NCI-H526 (cell line): ENCODE data around the gene ATL2.

Experiments
- DNase-seq, 2 experiments: peaks; one replicate each; lab custom pipeline; 2025; lab: John Stamatoyannopoulos, UW

ATL2 gene

GRCh38 chr2:38377050-38377828 is at the start of gene ATL2:
ATL2 (minus strand) TSS chr2:38377273; CDS start chr2:38377260, 13 bp downstream.
- peak; percentile 93 to 97 for DNase-seq

GRCh38 chr2:38423763-38424162 is 46.7 kb upstream of the ATL2 start:
- DNase-seq, result no peak

- no peak for DNase-seq
Measured at GRCh38 chr2:38421274-38422056, 44.4 kb upstream of the ATL2 start.

GRCh38 chr2:38419499-38419898 is 42.4 kb upstream of the ATL2 start:
- DNase-seq, result no peak

- DNase-seq, result no peak
Measured at GRCh38 chr2:38418735-38419134, 41.7 kb upstream of the ATL2 start.

GRCh38 chr2:38417745-38418689 is 40.9 kb upstream of the ATL2 start:
- DNase-seq, result no peak

- no peak for DNase-seq
Measured at GRCh38 chr2:38416296-38417036, 39.4 kb upstream of the ATL2 start.

- peak; percentile 83 to 88 for DNase-seq
Measured at GRCh38 chr2:38415728-38416291, 38.7 kb upstream of the ATL2 start.

- DNase-seq, result no peak
Measured at GRCh38 chr2:38415023-38415422, 38.0 kb upstream of the ATL2 start.

GRCh38 chr2:38412235-38412871 is 35.3 kb upstream of the ATL2 start:
- peak in 1 of 2 experiments; percentile 34 for DNase-seq

GRCh38 chr2:38409156-38410102 is 32.4 kb upstream of the ATL2 start:
- peak; percentile 89 to 91 for DNase-seq

GRCh38 chr2:38407111-38407682 is 30.1 kb upstream of the ATL2 start:
- DNase-seq, result no peak

- DNase-seq, result no peak
Measured at GRCh38 chr2:38406597-38407110, 29.6 kb upstream of the ATL2 start.

GRCh38 chr2:38405917-38406596 is 29.0 kb upstream of the ATL2 start:
- DNase-seq, result no peak

GRCh38 chr2:38400513-38400912 is 23.4 kb upstream of the ATL2 start:
- DNase-seq, result no peak

- DNase-seq, result no peak
Measured at GRCh38 chr2:38398739-38399138, 21.7 kb upstream of the ATL2 start.

- peak; percentile 86 to 91 for DNase-seq
Measured at GRCh38 chr2:38394903-38395341, 17.8 kb upstream of the ATL2 start.

- no peak for DNase-seq
Measured at GRCh38 chr2:38394041-38394440, 17.0 kb upstream of the ATL2 start.
